Coronary artery (tissue), 2 donors: ENCODE measurements around the gene LYRM4.
A peak's percentile ranks its signal among the peaks of the same experiment; 100 is the strongest.

Experiments used
- DNase-seq: peaks from one replicate; pipeline ENCODE4 v3.0.0-alpha.2; 2017; ENCODE audit warnings: low spot score
- H3K27ac ChIP-seq, 2 donors: fragments of 200-600 bp; sonication (generic); one replicate each; pipeline ENCODE4 v1.5.1; 2016 to 2019
- H3K4me3 ChIP-seq: fragments of 200-600 bp; sonication (generic); 2 replicates; pipeline ENCODE4 v1.5.1; 2016; ENCODE audit warnings: mild to moderate bottlenecking, moderate library complexity
- CTCF ChIP-seq: fragments of 200-600 bp; sonication (generic); IDR thresholded peaks from one replicate; pipeline ENCODE4 v1.5.1; 2019; ENCODE audit warnings: antibody characterized with exemption

LYRM4 gene

DNA sequence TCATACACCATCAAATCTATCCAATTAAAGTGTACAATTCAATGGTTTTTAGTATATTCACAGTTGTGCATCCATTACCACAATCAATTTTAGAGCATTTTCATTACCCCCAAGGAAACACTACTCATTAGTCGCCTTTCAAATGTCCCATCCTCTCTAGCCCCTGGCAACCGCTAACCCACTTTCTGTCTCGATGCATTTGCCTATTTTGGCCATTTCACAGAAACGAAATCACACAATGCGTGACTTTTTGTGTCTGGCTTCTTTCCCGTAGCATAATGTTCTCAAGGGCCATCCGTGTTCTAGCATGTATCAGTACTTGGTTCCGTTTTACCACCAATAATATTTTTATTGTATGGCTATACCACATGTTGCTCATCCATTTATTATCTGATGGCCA, 123.9 kb downstream of the LYRM4 start:
- TF ChIP-seq CTCF, result no peak
- no peak for DNase-seq
- H3K27ac ChIP-seq, result no peak overlapping the region

GRCh38 chr6:5135788-5136376, 124.9 kb downstream of the LYRM4 start:
- peak; percentile 52 for TF ChIP-seq CTCF
- no peak overlapping the region for H3K27ac ChIP-seq
- DNase-seq, result no peak
- H3K4me3 ChIP-seq, result no peak overlapping the region

More for the DNA sequence above, 123.9 kb downstream of the LYRM4 start:
- H3K4me3 ChIP-seq, result no peak overlapping the region

- H3K27ac ChIP-seq, result no peak overlapping the region
- DNase-seq, result no peak
- no peak for TF ChIP-seq CTCF
- H3K4me3 ChIP-seq, result no peak overlapping the region
Measured at GRCh38 chr6:5133943-5134342, 126.8 kb downstream of the LYRM4 start.

- no peak for TF ChIP-seq CTCF
- peak; percentile 79 for DNase-seq
- peak overlapping the region; percentile 59 for H3K4me3 ChIP-seq
- peak overlapping the region; percentile 60 to 82 for H3K27ac ChIP-seq
Measured at GRCh38 chr6:5132731-5133130, 128.0 kb downstream of the LYRM4 start.

DNA sequence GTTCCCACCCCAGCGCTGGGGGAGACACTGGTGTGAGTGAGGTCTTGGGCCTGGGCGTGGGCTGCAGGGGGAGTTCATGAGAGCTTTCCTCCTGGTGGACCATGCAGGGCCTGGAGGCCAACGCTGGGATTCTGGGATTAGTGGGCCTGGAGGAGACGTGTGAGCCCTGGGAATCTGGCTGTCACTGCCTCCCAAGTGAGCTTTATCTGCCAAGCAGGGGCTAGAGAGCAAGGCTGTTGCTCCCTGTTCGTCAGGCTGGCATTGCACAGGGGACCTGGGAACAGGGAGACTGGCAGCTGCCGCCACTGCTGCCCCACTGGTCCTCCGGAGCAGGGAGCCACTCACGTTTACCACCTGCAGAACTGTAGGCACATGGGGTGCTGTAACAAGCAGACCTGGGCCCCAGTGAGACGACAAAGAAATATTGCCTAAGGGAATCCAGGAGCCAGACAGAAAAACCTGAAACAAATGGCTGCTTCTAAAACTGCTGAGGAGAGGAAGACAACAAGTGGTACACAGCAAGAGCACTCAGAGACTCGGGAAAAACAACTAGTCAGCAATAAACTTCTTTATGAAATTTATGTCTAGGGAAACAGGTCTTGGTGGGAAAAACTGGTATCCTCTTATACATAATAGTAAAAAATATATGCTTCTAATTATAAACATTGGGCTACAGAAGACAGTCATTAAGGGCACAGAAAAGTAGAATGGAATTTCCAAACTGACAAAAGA, 130.4 kb downstream of the LYRM4 start:
- H3K27ac ChIP-seq, result no peak overlapping the region
- H3K4me3 ChIP-seq, result no peak overlapping the region
- no peak for DNase-seq
- no peak for TF ChIP-seq CTCF

- no peak overlapping the region for H3K4me3 ChIP-seq
- no peak overlapping the region for H3K27ac ChIP-seq
- no peak for DNase-seq
- TF ChIP-seq CTCF, result no peak
Measured at GRCh38 chr6:5128351-5128750, 132.4 kb downstream of the LYRM4 start.

- no peak for DNase-seq
- no peak for TF ChIP-seq CTCF
- Histone ChIP-seq H3K27ac (no peak overlapping the region), H3K4me3 (no peak overlapping the region)
Measured at GRCh38 chr6:5127106-5127687, 133.6 kb downstream of the LYRM4 start.
